Uterus (tissue), 4 donors: ENCODE data around the gene GTF3C2. TPM values are rescaled to one million over a fixed set of nuclear protein-coding genes. Genes with fewer than 3 reads are reported as not detected.
A peak's percentile ranks its signal among the peaks of the same experiment; 100 is the strongest.
"Not testable (repeated sequence)": the region's sequence is repeated elsewhere in the genome, so short reads cannot be mapped to it uniquely, and the experiment has no call there.

Source experiments
- DNase-seq, 2 donors: peaks; one replicate each; pipeline ENCODE4 v3.0.0-alpha.2; 2019 to 2020
- H3K27ac ChIP-seq, 2 donors: fragments of 200-600 bp; sonication (generic); 1 replicate in 1 of 2; 2 replicates in 1 of 2; pipeline ENCODE4 v1.5.1; 2016 to 2018
- H3K27me3 ChIP-seq, 2 donors: fragments of 200-600 bp; sonication (generic); one replicate each; pipeline ENCODE4 v1.5.1; 2018 to 2019; ENCODE audit warnings: control low read depth in 1 of 2
- H3K36me3 ChIP-seq, 2 donors: fragments of 200-600 bp; sonication (generic); one replicate each; pipeline ENCODE4 v1.5.1; 2019; ENCODE audit warnings: control low read depth in 1 of 2
- H3K4me1 ChIP-seq, 2 donors: fragments of 200-600 bp; sonication (generic); one replicate each; pipeline ENCODE4 v1.5.1; 2018 to 2019; ENCODE audit warnings: control low read depth in 1 of 2
- H3K4me3 ChIP-seq, 2 donors: fragments of 200-600 bp; sonication (generic); 1 replicate in 1 of 2; 2 replicates in 1 of 2; pipeline ENCODE4 v1.5.1; 2018 to 2019; ENCODE audit warnings: mild to moderate bottlenecking in 1 of 2
- H3K9me3 ChIP-seq, 2 donors: fragments of 200-600 bp; sonication (generic); one replicate each; pipeline ENCODE4 v1.5.1; 2019; ENCODE audit warnings: control low read depth in 1 of 2
- CTCF ChIP-seq, 4 experiments: fragments of 200-600 bp in 2 of 4; fragments of 450-650 bp in 2 of 4; sonication (generic) in 2 of 4; IDR thresholded peaks; one replicate each; pipeline ENCODE4 v1.5.1; 2016 to 2019; ENCODE audit warnings: antibody characterized with exemption in 4 of 4, mild to moderate bottlenecking in 2 of 4, moderate library complexity in 1 of 4
- POLR2A ChIP-seq, 2 donors: fragments of 450-650 bp; IDR thresholded peaks; one replicate each; pipeline ENCODE4 v1.6.1; 2016; ENCODE audit warnings: antibody characterized with exemption in 2 of 2, mild to moderate bottlenecking in 1 of 2, moderate library complexity in 1 of 2
- intact Hi-C: fragments of 100-400 bp; cut with DNase I; formaldehyde crosslinking; loops from one replicate; pipeline ENCODE4 v1.15.1; 2023; ENCODE audit warnings: low total_unique reads
- total RNA-seq, 4 donors: library from RNA; depleted of rRNA in 3 of 4; stranded (reverse); fragments of >200 nt in 3 of 4; gene quantifications; one replicate each; pipeline versions ENCODE4 v1.1.0 to v1.2.4, GENCODE V29; 2014 to 2023
- donor health status: DM: yes; HTN: yes; CAD: no.

The GTF3C2 gene
- total RNA-seq, 4 donors from 2014 or later, result 21.3 to 70.6 (median 31.2) TPM

- no peak for DNase-seq
- intact Hi-C loops, result no loop called here
These were observed 50.4 kb downstream of the GTF3C2 start for GRCh38 chr2:27306136-27306535.

DNA sequence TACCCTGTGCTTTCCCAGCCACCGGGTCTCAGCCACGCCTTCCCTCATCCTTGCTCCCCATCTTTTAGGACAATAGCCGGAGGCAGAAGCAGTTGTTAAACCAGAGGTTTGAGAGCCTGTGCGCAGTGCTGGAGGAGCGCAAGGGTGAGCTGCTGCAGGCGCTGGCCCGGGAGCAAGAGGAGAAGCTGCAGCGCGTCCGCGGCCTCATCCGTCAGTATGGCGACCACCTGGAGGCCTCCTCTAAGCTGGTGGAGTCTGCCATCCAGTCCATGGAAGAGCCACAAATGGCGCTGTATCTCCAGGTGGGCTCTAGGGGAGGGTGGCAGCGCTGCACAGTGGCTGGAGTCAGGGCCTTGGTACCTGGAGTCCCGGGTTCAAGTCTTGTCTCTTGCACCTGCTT is 51.0 kb downstream of the GTF3C2 start:
- H3K4me3 ChIP-seq, result no peak overlapping the region
- H3K27ac ChIP-seq, result no peak overlapping the region
- H3K4me1 ChIP-seq, result peaks cover 0 to 16% of the 10 kb centered on the region in 2 donors
- intact Hi-C loops, result no loop called here
- H3K36me3 ChIP-seq, result no peaks in the 10 kb centered on the region
- peaks cover 22 to 27% of the 10 kb centered on the region in 2 donors for H3K27me3 ChIP-seq
- DNase-seq, result no peak
- no peaks in the 10 kb centered on the region for H3K9me3 ChIP-seq
- TF ChIP-seq CTCF (IDR thresholded peaks at IDR 0.05) (no peak), POLR2A (IDR thresholded peaks at IDR 0.05) (no peak)

More at GRCh38 chr2:27306136-27306535, 50.4 kb downstream of the GTF3C2 start:
- H3K36me3 ChIP-seq, result no peaks in the 10 kb centered on the region
- H3K4me3 ChIP-seq, result no peak overlapping the region
- no peak for TF ChIP-seq CTCF (IDR thresholded peaks at IDR 0.05)
- H3K27ac ChIP-seq, result no peak overlapping the region
- H3K27me3 ChIP-seq, result peaks cover 22 to 27% of the 10 kb centered on the region in 2 donors
- no peaks in the 10 kb centered on the region for H3K9me3 ChIP-seq
- H3K4me1 ChIP-seq, result peaks cover 0 to 16% of the 10 kb centered on the region in 2 donors

DNA sequence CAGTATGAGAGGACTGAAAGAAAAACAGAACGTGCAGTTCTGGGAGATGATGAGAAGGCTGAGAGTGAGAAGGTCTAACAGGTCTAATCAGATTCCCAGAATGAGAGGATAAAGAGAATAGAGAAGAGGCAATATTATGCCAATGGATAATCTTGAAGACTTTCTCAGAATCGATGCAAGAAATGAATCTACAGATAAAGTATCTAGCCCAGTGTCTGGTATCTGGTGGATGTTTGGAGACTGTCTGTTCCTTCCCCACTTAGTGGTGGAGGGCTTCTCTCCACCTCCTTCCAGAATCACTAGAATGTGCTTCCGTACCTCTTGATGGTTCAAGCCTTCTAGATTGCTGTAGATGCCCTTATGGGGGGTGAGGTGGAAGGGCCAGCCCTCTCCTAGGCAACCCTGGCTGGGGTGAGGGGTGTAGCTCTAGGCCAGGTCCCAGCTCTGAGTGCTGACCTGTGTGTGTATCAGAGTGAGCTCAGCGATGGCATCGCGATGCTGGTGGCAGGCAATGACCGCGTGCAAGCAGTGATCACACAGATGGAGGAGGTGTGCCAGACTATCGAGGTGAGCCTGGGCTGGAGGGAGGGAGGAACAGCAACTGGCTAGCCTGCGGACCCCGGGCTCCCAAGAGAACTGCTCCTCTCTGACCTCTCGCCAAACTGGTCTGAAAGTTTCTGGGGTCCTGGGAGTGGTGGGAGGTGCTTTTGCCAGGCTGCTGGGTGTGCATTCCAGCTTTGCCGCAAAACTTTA is 51.9 kb downstream of the GTF3C2 start:
- peaks cover 0 to 16% of the 10 kb centered on the region in 2 donors for H3K4me1 ChIP-seq
- H3K9me3 ChIP-seq, result no peaks in the 10 kb centered on the region
- H3K27me3 ChIP-seq, result peaks cover 22 to 27% of the 10 kb centered on the region in 2 donors
- no peak for DNase-seq
- intact Hi-C loops, result no loop called here
- H3K27ac ChIP-seq, result no peak overlapping the region
- no peak for TF ChIP-seq CTCF (IDR thresholded peaks at IDR 0.05)
- no peak for TF ChIP-seq POLR2A (IDR thresholded peaks at IDR 0.05)
- H3K4me3 ChIP-seq, result no peak overlapping the region
- no peaks in the 10 kb centered on the region for H3K36me3 ChIP-seq

DNA sequence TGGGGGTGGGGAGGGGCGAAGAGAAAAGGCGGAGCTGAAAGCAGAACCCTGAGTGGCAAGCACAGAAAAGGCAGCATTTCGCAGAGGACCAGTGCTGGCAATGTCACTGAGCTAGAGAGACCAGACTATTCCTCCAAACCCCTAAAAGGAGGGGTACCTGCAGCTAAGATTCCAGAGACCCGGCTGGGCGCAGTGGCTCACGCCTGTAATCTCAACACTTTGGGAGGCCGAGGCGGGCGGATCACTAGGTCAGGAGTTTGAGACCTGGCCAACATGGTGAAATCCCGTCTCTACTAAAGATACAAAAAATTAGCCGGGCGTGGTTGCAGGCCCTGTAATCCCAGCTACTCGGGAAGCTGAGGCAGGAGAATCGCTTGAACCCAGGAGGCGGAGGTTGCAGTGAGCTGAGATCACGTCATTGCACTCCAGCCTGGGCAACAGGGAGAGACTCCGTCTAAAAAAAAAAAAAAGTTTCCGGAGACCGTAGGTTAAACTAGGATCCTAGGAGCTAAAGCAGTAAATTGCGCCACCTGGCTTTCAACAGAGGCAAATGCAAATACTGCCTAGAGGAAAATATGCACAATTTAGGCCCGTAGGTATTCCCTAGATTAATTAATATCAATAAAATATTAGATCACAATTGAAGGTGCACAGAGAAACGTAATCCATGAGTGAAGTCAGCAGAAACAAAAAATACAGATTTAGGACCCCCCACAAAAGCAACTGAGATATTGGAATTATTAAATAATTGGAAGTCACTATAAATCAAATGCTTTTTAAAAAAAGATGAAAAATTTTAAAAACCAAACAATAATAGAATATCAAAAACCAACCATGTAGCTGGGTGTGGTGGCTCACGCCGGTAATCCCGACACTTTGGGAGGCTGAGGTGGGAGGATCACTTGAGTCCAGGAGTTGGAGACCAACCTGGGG is 53.2 kb downstream of the GTF3C2 start:
- no peaks in the 10 kb centered on the region for H3K36me3 ChIP-seq
- DNase-seq, result peak; percentile 40 to 51
- H3K4me3 ChIP-seq, result peak overlapping the region; percentile 7 to 15
- intact Hi-C loops, result no loop called here
- no peaks in the 10 kb centered on the region for H3K9me3 ChIP-seq
- peak overlapping the region in 1 of 2 donors; percentile 3 for H3K27ac ChIP-seq
- H3K27me3 ChIP-seq, result peaks cover 22% of the 10 kb centered on the region in 2 donors
- TF ChIP-seq CTCF (IDR thresholded peaks at IDR 0.05) (peak; percentile 78 to 91 (median 83)), POLR2A (IDR thresholded peaks at IDR 0.05) (no peak)
- peaks cover 0 to 16% of the 10 kb centered on the region in 2 donors for H3K4me1 ChIP-seq

- H3K4me3 ChIP-seq, DNase-seq, intact Hi-C loops, H3K36me3 ChIP-seq, H3K9me3 ChIP-seq, H3K4me1 ChIP-seq, H3K27ac ChIP-seq, H3K27me3 ChIP-seq: not testable (repeated sequence)
These were observed 56.0 kb downstream of the GTF3C2 start for GRCh38 chr2:27300606-27301005.
